Caco-2 (cell line): Measurements from ENCODE around the gene DLL4. TPM values are rescaled to one million over a fixed set of nuclear protein-coding genes. Genes with fewer than 3 reads are reported as not detected.

ENCODE experiments used
- BruUV-seq: library from RNA; stranded (reverse); fragments of 400-500 nt; replicated peaks from 2 replicates; lab custom pipeline; 2021; lab: Mats Ljungman, UMichigan
- CTCF ChIA-PET: fragments of 300-600 bp; sonication (Branson Sonifier 250); formaldehyde crosslinking; loops from one replicate; lab custom pipeline; 2022; ENCODE audit warnings: antibody characterized with exemption; lab: Charles Lee
- POLR2A ChIA-PET: fragments of 300-600 bp; sonication (Branson Sonifier 250); formaldehyde crosslinking; loops from one replicate; lab custom pipeline; 2022; ENCODE audit warnings: antibody characterized with exemption; lab: Charles Lee
- DNase-seq, 2 experiments: peaks; one replicate each; pipeline versions ENCODE4 v3.0.0 to v3.0.0-alpha.2; 2020 to 2022
- H3K27me3 ChIP-seq: replicated peaks from 2 replicates; pipeline ENCODE4 v1.6.0; 2011; ENCODE audit warnings: low read length; ENCODE audit not compliant: control insufficient read depth, insufficient read depth
- H3K36me3 ChIP-seq: 2 replicates; pipeline ENCODE4 v1.5.1; 2011; ENCODE audit warnings: low read length; ENCODE audit not compliant: control insufficient read depth, insufficient read depth
- H3K4me1 ChIP-seq: fragments of 250-450 bp; sonication (Bioruptor Pico); 2 replicates; pipeline ENCODE4 v1.5.1; 2020; ENCODE audit warnings: mild to moderate bottlenecking
- H3K4me3 ChIP-seq: 2 replicates; pipeline ENCODE4 v1.5.1; 2011; ENCODE audit warnings: low read depth, mild to moderate bottlenecking, control low read depth, low read length
- H3K9me3 ChIP-seq: fragments of 250-450 bp; sonication (Bioruptor Pico); 2 replicates; pipeline ENCODE4 v1.5.1; 2020; ENCODE audit warnings: mild to moderate bottlenecking, moderate library complexity
- H3K27ac Mint-ChIP-seq: one replicate; pipeline ENCODE4 v1.8.0; 2022; ENCODE audit warnings: mixed read lengths; ENCODE audit not compliant: unreplicated experiment
- H3K27me3 Mint-ChIP-seq: one replicate; pipeline ENCODE4 v1.8.0; 2022; ENCODE audit warnings: mixed read lengths; ENCODE audit not compliant: insufficient read depth, unreplicated experiment
- H3K36me3 Mint-ChIP-seq: one replicate; pipeline ENCODE4 v1.8.0; 2022; ENCODE audit warnings: mild to moderate bottlenecking, mixed read lengths; ENCODE audit not compliant: insufficient read depth, unreplicated experiment
- H3K4me1 Mint-ChIP-seq: one replicate; pipeline ENCODE4 v1.8.0; 2022; ENCODE audit warnings: low read depth, mixed read lengths; ENCODE audit not compliant: unreplicated experiment
- H3K4me3 Mint-ChIP-seq: one replicate; pipeline ENCODE4 v1.8.0; 2022; ENCODE audit warnings: mild to moderate bottlenecking, moderate library complexity, mixed read lengths; ENCODE audit not compliant: unreplicated experiment
- H3K9me3 Mint-ChIP-seq: one replicate; pipeline ENCODE4 v1.8.0; 2022; ENCODE audit warnings: mixed read lengths; ENCODE audit not compliant: unreplicated experiment
- CTCF ChIP-seq, 2 experiments: fragments of 200-600 bp in 1 of 2; IDR thresholded peaks; 1 replicate in 1 of 2; 2 replicates in 1 of 2; pipeline versions ENCODE4 v1.5.1 to v1.8.0; 2011 to 2022; ENCODE audit warnings: antibody characterized with exemption in 1 of 2, control low read depth in 1 of 2, inconsistent platforms in 1 of 2, low read depth in 1 of 2, low read length in 1 of 2, mild to moderate bottlenecking in 1 of 2, moderate library complexity in 1 of 2; ENCODE audit not compliant: insufficient read depth in 1 of 2, severe bottlenecking in 1 of 2, unreplicated experiment in 1 of 2
- intact Hi-C: fragments of 100-400 bp; cut with micrococcal nuclease; formaldehyde crosslinking; loops from one replicate; pipeline ENCODE4 v1.10.0; 2022; ENCODE audit not compliant: unreplicated experiment
- total RNA-seq: library from RNA; stranded (reverse); gene quantifications from 2 replicates; pipeline ENCODE4 v1.2.3, GENCODE V29; 2022

Gene DLL4
- total RNA-seq, 1 experiment from 2014 or later, result 3.4 TPM

GRCh38 chr15:40931300-40932142, 2.4 kb downstream of the DLL4 start:
- Mint-ChIP-seq H3K27me3 (no peaks in the 10 kb centered on the region), H3K9me3 (no peaks in the 10 kb centered on the region), H3K27ac (no peak overlapping the region), H3K4me1 (peaks cover 35% of the 10 kb centered on the region), H3K36me3 (peaks cover 12% of the 10 kb centered on the region), H3K4me3 (peak overlapping the region; percentile 84)
- no peak for TF ChIP-seq CTCF (IDR thresholded peaks at IDR 0.05; ENCODE audit: insufficient read depth in 1 of 2, low read depth in 1 of 2, low read length in 1 of 2, severe bottlenecking in 1 of 2, unreplicated experiment in 1 of 2)
- Histone ChIP-seq H3K4me1 (peaks cover 34% of the 10 kb centered on the region), H3K36me3 (peaks cover 2% of the 10 kb centered on the region), H3K27me3 (no peaks in the 10 kb centered on the region), H3K4me3 (peak overlapping the region; percentile 65), H3K9me3 (no peaks in the 10 kb centered on the region)
- POLR2A ChIA-PET, result interaction anchor here (1.7 kb wide), 1 partner anchor 21 kb away, joined by 8 read pairs; the partner anchor contains the start of gene CHAC1
- CTCF ChIA-PET, result interaction anchor here (1.1 to 2.2 kb wide), 10 partner anchors 10 to 87 kb away, joined by 4 to 56 read pairs (median 13); partner anchors contain the start of gene CHAC1
- no peak for DNase-seq
- intact Hi-C loops, result loop anchor here (1.0 kb wide), 1 partner anchor 10 kb away; no protein-coding TSS in a partner anchor
- no TSS peak for BruUV-seq

- Mint-ChIP-seq H3K4me1 (peaks cover 35% of the 10 kb centered on the region), H3K27me3 (no peaks in the 10 kb centered on the region), H3K36me3 (peaks cover 12% of the 10 kb centered on the region), H3K9me3 (no peaks in the 10 kb centered on the region), H3K4me3 (peak overlapping the region; percentile 84), H3K27ac (peak overlapping the region; percentile 29)
- ChIA-PET CTCF (interaction anchor here (1.9 to 2.2 kb wide), 3 partner anchors 9 to 86 kb away, joined by 5 to 14 read pairs (median 11); no protein-coding TSS in a partner anchor), POLR2A (interaction anchor here (1.7 kb wide), 1 partner anchor 21 kb away, joined by 8 read pairs; the partner anchor contains the start of gene CHAC1)
- intact Hi-C loops, result loop anchor here (1.0 kb wide), 1 partner anchor 9 kb away; no protein-coding TSS in a partner anchor
- Histone ChIP-seq H3K4me1 (peaks cover 34% of the 10 kb centered on the region), H3K27me3 (no peaks in the 10 kb centered on the region), H3K36me3 (peaks cover 2% of the 10 kb centered on the region), H3K9me3 (no peaks in the 10 kb centered on the region), H3K4me3 (no peak overlapping the region)
- TF ChIP-seq CTCF (IDR thresholded peaks at IDR 0.05; ENCODE audit: insufficient read depth in 1 of 2, low read depth in 1 of 2, low read length in 1 of 2, severe bottlenecking in 1 of 2, unreplicated experiment in 1 of 2), result no peak
- BruUV-seq, result no TSS peak
- no peak for DNase-seq
These were observed 3.0 kb downstream of the DLL4 start for GRCh38 chr15:40932156-40932555.
